Lung (tissue), 12 donors: ENCODE results near the gene BLTP3B. TPM values are rescaled to one million over a fixed set of nuclear protein-coding genes. Genes with fewer than 3 reads are reported as not detected.

Experiments used
- ATAC-seq: fragments of 200-7000 bp; cut with Tn5 transposase; one replicate; pipeline ENCODE4 v1.9.1; 2020; ENCODE audit warnings: moderate number of reproducible peaks; ENCODE audit not compliant: insufficient read depth, low FRiP score
- DNase-seq, 3 donors: peaks; one replicate each; pipeline ENCODE4 v3.0.0-alpha.2; 2013 to 2017
- H3K27ac ChIP-seq, 2 donors: one replicate each; pipeline ENCODE4 v1.5.1; 2013; ENCODE audit warnings: mild to moderate bottlenecking in 2 of 2, moderate library complexity in 2 of 2, control low read depth in 1 of 2, inconsistent platforms in 1 of 2, low read depth in 1 of 2, low read length in 1 of 2
- H3K27me3 ChIP-seq, 3 donors: one replicate each; pipeline ENCODE4 v1.5.1; 2013; ENCODE audit warnings: low read length in 2 of 3; ENCODE audit not compliant: control insufficient read depth in 3 of 3, insufficient read depth in 3 of 3
- H3K36me3 ChIP-seq, 4 donors: one replicate each; pipeline ENCODE4 v1.5.1; 2013; ENCODE audit warnings: low read length in 4 of 4, mild to moderate bottlenecking in 1 of 4, moderate library complexity in 1 of 4; ENCODE audit not compliant: control insufficient read depth in 4 of 4, insufficient read depth in 4 of 4
- H3K4me1 ChIP-seq, 5 donors: one replicate each; pipeline ENCODE4 v1.5.1; 2013; ENCODE audit warnings: low read length in 5 of 5, mild to moderate bottlenecking in 2 of 5, moderate library complexity in 1 of 5; ENCODE audit not compliant: control insufficient read depth in 5 of 5, insufficient read depth in 5 of 5
- H3K4me3 ChIP-seq: one replicate; pipeline ENCODE4 v1.5.1; 2013; ENCODE audit warnings: mild to moderate bottlenecking, control low read depth, moderate library complexity
- H3K9ac ChIP-seq, 2 donors: one replicate each; pipeline ENCODE4 v1.5.1; 2013; ENCODE audit warnings: low read length in 2 of 2, control low read depth in 1 of 2; ENCODE audit not compliant: insufficient read depth in 1 of 2
- H3K9me3 ChIP-seq, 4 donors: one replicate each; pipeline ENCODE4 v1.5.1; 2013; ENCODE audit warnings: low read length in 3 of 4, mild to moderate bottlenecking in 1 of 4, moderate library complexity in 1 of 4; ENCODE audit not compliant: control insufficient read depth in 4 of 4, insufficient read depth in 3 of 4
- CTCF ChIP-seq: IDR thresholded peaks from 2 replicates; pipeline ENCODE4 v1.5.1; 2012; ENCODE audit warnings: mild to moderate bottlenecking; ENCODE audit errors: control extremely low read depth, extremely low read depth
- WGBS, 2 donors: extraction: QIAGEN DNeasy Blood & Tissue Kit; methylation state at CpG; one replicate each; pipeline ENCODE4 v1.1.7; 2013; 5-methylcytosine and 5-hydroxymethylcytosine counted together
- polyA plus RNA-seq, 2 donors: library from polyadenylated mRNA; stranded (reverse); fragments of 200-250 nt; gene quantifications; one replicate each; pipeline ENCODE4 v1.2.1, GENCODE V29; 2013
- total RNA-seq, 2 donors: library from RNA; depleted of rRNA in 1 of 2; stranded (reverse); fragments of >200 nt in 1 of 2; gene quantifications; one replicate each; pipeline ENCODE4 v1.2.1, GENCODE V29; 2014 to 2021
- donor health status: control.
- donor health status: control.
- donor health status: Bipolar disorder and iron deficiency.
- donor health status: healthy.
- donor health status: DM: yes; HTN: yes; CAD: no.

The BLTP3B gene
- total and polyA plus RNA-seq, 4 donors: 5.0 to 55.1 (median 18.5) TPM

GRCh38 chr12:100156731-100157426 lies 14.2 kb upstream of the BLTP3B start:
- Histone ChIP-seq H3K9me3 (no peaks in the 10 kb centered on the region), H3K4me1 (peaks cover 0 to 2% (median 0%) of the 10 kb centered on the region in 5 donors), H3K9ac (no peak overlapping the region), H3K4me3 (no peak overlapping the region), H3K36me3 (no peaks in the 10 kb centered on the region), H3K27me3 (no peaks in the 10 kb centered on the region), H3K27ac (no peak overlapping the region)
- ATAC-seq: no peak
- TF ChIP-seq CTCF: no peak
- DNase-seq: no peak
- 74 to 79% methylated on average over 11 of the region's 11 CpGs for WGBS, 2 donors

GRCh38 chr12:100154474-100155247 lies 12.0 kb upstream of the BLTP3B start:
- Histone ChIP-seq H3K9me3 (no peaks in the 10 kb centered on the region), H3K27ac (no peak overlapping the region), H3K36me3 (no peaks in the 10 kb centered on the region), H3K4me3 (no peak overlapping the region), H3K4me1 (peaks cover 0 to 2% (median 0%) of the 10 kb centered on the region in 5 donors), H3K9ac (no peak overlapping the region), H3K27me3 (no peaks in the 10 kb centered on the region)
- TF ChIP-seq CTCF: peak; percentile 50
- 69 to 70% methylated on average over 15 of the region's 15 CpGs for WGBS, 2 donors
- ATAC-seq: no peak
- DNase-seq: peak; percentile 40 to 42 (median 40)

- ATAC-seq (no peak), DNase-seq (no peak)
- Histone ChIP-seq H3K9ac (no peak overlapping the region), H3K4me1 (peaks cover 0 to 2% (median 0%) of the 10 kb centered on the region in 5 donors), H3K27ac (no peak overlapping the region), H3K27me3 (no peaks in the 10 kb centered on the region), H3K4me3 (no peak overlapping the region), H3K36me3 (no peaks in the 10 kb centered on the region), H3K9me3 (no peaks in the 10 kb centered on the region)
- no peak for TF ChIP-seq CTCF
- WGBS, 2 donors: 92 to 93% methylated on average over 9 to 10 of the region's 10 CpGs
These were observed 10.5 kb upstream of the BLTP3B start for GRCh38 chr12:100153131-100153530.
